ENCODE measurements around the gene SLC39A3.

Gene SLC39A3

DNA sequence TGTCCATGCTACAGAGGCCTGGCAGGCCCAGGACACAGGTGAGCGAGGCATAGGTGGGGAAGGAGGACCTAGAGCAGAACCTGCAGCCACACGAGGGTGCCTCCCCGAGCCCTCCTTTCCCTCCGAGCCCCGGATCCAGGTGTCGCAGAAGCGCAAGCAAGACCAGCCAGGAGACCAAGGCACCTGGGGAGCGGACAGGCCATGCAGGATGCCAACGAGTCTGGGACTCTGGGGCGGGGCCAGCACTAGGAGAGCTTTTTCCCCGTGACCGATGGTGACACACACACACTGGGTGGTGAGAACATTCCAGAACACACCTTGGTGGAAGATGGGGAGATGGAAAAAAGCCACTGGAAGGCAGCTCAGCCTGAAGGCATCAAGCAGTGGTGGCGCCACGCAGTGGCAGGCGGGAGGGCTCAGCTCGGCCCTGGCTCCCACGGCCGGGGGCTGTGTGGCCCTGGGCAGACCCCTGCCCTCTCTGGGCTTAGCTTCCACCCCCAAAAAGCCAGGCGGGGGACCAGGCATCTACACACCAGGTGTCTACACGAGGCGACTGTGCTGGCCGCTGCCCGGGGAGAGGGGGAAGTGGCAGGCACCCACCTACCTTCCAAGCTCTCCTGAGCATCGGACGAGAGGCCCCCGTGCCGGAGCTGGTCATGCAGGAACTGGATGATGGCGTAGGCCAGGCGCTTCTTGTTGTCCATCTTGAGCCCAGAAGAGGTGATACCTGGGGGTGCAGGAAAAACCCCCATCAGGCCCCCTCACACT lies 28.7 kb upstream of the SLC39A3 start:
- ATAC-seq: no peak

DNA sequence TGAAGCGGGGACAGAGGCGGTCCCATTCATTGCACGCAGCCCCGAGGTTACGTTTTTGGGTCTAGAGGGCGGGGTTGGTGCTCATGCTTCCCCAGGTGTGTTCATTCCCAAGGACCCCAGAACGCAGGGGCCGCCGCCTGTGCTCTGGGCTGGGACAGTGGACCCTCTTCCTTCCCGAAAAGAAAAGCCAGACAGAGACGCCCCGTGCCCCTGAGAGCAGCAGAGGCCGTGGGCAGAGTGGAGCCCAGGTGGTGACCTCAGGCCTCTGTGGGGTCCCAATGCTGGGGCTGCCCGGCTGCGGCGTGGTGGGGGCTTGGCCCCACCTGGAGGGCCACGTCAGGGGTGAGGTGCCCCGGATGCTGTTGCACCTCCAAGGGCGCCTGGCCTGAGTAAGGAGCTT lies 27.9 kb upstream of the SLC39A3 start:
- ATAC-seq: no peak

DNA sequence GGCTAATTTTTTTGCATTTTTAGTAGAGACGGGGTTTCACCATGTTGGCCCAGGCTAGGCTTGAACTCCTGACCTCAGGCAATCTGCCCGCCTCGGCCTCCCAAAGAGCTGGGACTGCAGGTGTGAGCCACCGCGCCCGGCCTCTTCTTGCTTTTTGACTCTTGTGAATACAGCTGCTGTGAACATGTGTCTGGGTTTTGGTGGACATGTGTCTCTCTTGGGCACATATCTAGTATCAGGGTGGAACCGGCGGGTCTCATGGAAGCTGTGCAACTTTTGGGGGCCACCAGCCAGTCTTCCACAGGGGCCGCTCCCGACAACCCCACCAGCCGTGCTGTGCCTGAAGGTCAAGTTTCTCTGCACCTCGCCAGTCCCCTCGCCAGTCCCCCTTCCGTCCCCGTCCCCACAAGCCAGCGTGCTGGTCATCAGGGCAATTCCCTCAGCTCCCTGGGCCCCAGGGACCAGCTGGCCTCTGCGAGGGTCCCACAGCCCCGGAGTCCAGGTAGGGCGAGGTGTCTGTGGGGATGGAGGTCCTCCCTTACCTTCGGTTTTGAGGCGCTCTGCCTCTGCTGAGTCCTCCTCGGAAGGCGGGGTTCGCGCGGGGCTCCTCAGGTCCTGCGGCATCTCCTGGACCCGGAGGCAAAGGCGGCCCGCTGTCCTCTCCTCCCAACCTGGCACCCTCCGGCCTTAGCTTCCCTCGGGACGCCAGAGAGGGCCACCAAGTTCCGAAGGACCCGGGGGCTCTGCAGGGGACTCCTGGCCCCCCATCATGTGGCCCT lies 27.0 kb upstream of the SLC39A3 start:
- no peak for ATAC-seq

- no peak for ATAC-seq
Measured at GRCh38 chr19:2765376-2765775, 25.6 kb upstream of the SLC39A3 start.

GRCh38 chr19:2764945-2765344 lies 25.1 kb upstream of the SLC39A3 start:
- ATAC-seq: no peak

GRCh38 chr19:2763687-2764086 lies 23.9 kb upstream of the SLC39A3 start:
- ATAC-seq: no peak

GRCh38 chr19:2762783-2763496 lies 23.1 kb upstream of the SLC39A3 start:
- ATAC-seq: no peak

DNA sequence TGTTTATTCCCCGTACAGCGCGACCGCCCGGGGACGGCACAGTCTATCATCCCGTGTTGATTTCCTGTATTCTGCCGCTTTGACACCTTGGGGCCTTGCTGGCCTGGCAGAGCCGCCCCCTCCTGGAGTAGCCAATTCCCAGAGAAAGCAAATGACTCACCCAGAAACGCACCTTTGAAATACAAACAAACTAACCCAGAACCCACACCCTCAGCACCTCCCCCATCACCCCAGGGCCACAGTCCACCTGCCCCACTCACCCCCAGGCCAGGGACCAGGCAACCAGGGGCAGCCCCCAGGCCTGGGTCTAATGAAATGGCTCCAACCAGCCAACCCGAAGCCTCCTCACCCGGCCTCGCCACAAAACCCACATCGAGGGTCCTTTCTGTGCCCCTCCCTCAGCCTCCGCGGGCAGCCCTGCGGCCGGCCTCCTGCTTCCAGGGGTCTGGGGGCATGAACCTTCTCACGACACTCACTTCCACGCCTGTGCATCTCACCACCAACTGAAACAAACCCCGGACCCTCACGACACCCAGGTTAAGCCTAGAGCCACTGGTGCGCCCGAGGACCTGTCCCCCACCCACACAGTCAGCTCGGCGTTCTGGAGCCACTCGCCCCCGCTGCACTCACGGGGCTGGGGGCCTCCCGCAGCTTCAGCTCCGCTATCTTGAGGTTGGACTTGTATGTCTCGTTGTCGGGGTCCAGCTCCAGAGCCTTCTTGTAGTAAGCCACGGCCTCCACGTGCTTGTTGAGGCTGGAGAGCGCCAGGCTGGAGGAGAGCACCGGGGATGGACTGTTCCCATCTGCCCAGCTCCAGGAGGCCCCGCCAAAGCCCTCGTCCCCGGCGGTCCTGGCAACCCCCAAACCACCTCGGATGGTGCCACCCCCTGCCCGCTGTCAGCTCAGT lies 22.3 kb upstream of the SLC39A3 start:
- no peak for ATAC-seq

DNA sequence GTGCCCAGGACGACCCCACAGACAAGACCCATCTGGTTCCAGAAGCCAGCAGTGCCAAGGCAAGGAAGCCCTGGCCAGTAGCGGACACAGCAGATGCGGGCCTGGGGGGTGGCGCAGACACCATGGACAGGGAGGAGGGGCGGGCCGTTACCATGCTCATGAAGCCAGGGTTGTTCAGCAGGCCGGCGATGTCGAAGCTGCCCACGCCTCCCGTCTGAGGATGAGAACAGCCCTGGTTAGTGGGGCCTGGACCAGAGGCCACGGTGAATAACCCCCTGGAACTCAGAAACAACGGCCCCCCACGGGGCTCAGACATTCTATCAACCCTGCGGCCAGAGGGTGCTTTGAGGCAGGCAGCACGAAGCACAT lies 21.5 kb upstream of the SLC39A3 start:
- no peak for ATAC-seq

DNA sequence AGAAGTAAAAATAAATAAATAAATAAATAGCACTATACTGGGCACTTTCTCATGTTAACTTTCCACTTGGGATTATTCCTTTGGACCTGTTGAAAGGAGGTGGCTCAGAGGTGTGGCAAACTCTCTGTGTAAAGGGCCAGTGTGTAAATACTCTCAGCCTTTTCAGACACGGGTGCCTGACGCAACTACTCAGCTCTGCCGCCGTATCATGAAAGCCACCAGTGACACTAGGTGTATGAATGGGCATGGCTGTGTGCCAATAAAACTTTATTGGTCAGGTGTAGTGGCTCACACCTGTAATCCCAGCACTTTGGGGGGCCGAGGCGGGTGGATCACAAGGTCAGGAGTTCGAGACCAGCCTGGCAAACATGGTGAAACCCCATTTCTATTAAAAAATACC lies 20.1 kb upstream of the SLC39A3 start:
- no peak for ATAC-seq

GRCh38 chr19:2759362-2759761 lies 19.5 kb upstream of the SLC39A3 start:
- no peak for ATAC-seq

GRCh38 chr19:2758601-2759313 lies 18.9 kb upstream of the SLC39A3 start:
- peak; percentile 74 to 76 for ATAC-seq

- no peak for ATAC-seq
Measured at GRCh38 chr19:2756921-2757881, 17.4 kb upstream of the SLC39A3 start.

DNA sequence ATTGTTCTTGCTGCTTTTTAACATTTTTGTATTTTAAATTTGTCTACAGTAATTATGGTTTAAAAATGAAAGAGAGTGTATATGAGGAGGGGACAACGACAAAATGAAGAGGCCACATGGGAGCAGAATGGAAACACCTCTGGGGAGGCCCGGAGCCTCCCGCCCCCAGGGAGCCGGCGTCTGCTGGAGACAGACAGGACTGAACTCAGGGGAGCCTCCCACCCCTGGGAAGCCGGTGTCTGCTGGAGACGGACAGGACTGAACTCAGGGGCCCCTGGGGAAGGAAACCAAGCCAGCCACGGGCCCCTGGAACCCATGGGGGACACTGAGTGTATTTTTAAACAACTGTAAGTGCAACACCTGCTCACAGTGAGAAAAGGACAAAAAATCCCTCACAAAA lies 16.7 kb upstream of the SLC39A3 start:
- ATAC-seq: no peak

- no peak for ATAC-seq
Measured at GRCh38 chr19:2755811-2756210, 16.0 kb upstream of the SLC39A3 start.

DNA sequence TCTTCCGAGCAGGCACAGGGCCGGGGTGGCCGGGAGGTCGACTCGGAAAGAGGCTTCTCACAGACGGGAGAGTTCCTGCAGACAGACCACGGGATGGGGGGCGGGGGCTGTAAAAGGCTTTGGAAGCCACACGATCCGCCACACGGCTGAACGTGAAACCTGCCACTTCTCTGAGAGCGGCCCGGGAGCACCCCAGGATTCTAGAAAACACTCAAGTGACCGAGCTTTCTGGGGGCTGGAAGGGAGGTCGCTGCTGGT lies 15.6 kb upstream of the SLC39A3 start:
- no peak for ATAC-seq

DNA sequence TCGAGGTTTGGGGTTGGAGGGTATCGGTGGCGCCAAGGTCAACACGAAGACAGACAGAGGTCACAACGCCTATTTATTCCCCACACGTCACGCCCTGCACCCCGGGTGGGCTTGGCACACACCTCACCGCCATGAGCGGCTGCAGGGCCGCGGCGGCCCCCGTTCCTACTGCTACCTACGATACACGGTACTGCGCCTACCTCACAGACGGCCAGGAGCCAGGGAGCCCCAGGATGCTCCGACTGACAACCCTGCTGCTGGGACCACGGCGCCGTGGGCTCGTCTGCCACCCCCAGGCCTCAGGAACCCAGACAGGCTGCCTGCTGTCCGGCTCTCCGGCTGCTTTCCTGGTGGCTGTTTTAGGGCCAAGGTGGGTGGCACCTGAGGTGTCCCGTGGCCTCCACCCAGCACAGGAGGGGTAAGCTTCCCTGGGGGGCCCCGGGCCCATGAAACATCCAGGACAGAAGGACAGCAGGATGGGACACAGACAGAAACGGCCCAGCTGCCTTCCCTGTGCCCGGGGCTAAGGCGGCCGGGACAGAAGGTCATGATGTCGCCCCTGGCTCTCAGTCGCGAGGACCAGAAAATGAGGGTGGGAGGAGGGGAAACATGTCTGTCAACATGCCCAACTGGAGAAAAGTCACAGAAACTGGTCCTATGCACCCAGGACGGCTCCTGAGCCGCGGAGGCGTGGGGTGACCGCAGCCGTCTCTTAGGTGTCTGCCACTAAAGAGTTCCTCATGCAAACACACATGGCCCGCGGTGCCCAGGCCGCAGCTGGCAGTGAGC lies 15.0 kb upstream of the SLC39A3 start:
- ATAC-seq: no peak

GRCh38 chr19:2751438-2751830 lies 11.6 kb upstream of the SLC39A3 start:
- ATAC-seq: no peak

GRCh38 chr19:2750808-2751437 lies 11.1 kb upstream of the SLC39A3 start:
- ATAC-seq: no peak

DNA sequence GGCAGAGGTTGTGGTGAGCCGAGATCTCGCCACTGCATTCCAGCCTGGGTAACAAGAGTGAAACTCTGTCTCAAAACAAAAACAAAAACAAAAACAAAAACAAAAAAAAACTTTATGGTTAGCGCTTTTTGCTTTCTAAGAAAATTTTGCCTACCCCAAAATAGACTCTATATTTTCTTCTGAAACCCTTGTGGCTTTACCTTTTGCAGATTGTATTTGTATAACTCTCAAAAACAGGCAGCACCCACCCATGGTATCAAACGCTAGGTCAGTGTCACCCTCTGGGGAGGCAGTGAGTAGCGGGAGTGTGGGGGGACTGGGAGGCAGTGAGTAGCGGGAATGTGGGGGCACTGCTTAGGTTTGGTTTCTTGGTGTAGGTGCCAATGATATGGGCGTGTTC lies 7.5 kb upstream of the SLC39A3 start:
- ATAC-seq: no peak
